Adipocyte (in vitro differentiated cells): ENCODE results near the gene XKR8.

Source experiments
- DNase-seq: peaks from one replicate; pipeline ENCODE4 v3.0.0-alpha.2; 2015; ENCODE audit warnings: low read depth
- H3K27me3 ChIP-seq: replicated peaks from 2 replicates; pipeline ENCODE4 v1.7.0; 2013; ENCODE audit warnings: mild to moderate bottlenecking, low read length, moderate library complexity; ENCODE audit not compliant: control insufficient read depth, insufficient read depth
- H3K36me3 ChIP-seq: 2 replicates; pipeline ENCODE4 v1.7.0; 2013; ENCODE audit warnings: low read length, mild to moderate bottlenecking, moderate library complexity; ENCODE audit not compliant: control insufficient read depth, insufficient read depth, severe bottlenecking
- H3K4me1 ChIP-seq: 2 replicates; pipeline ENCODE4 v1.7.0; 2013; ENCODE audit warnings: mild to moderate bottlenecking, low read length, moderate library complexity; ENCODE audit not compliant: control insufficient read depth, insufficient read depth
- H3K4me3 ChIP-seq: 2 replicates; pipeline ENCODE4 v1.7.0; 2013; ENCODE audit warnings: mild to moderate bottlenecking, low read length, moderate library complexity
- H3K9ac ChIP-seq: 2 replicates; pipeline ENCODE4 v1.7.0; 2013; ENCODE audit warnings: mild to moderate bottlenecking, low read length, moderate library complexity
- H3K9me3 ChIP-seq: 2 replicates; pipeline ENCODE4 v1.7.0; 2013; ENCODE audit warnings: mild to moderate bottlenecking, low read length, moderate library complexity; ENCODE audit not compliant: control insufficient read depth

XKR8 gene

DNA sequence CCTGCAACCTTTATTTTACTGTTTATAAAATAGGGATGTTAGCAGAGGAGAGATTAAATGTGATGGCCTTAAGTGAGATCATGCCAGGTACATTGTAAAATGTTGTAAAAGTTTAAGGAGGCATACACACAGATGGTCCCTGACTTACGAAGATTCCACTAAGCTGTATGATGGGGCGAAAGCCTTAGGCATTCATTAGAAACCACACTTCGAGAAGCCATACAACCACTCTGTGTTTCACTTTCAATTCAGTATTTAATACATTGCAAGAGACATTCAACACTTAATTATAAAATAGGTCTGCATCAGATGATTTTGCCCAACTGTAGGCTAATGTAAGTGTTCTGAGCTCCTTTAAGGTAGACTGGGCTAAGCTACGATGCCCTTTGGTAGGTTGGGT lies 21.3 kb upstream of the XKR8 start:
- Histone ChIP-seq H3K4me1 (peaks cover 3% of the 10 kb centered on the region), H3K9ac (no peak overlapping the region), H3K36me3 (no peaks in the 10 kb centered on the region), H3K4me3 (no peak overlapping the region), H3K27me3 (peaks cover 16% of the 10 kb centered on the region), H3K9me3 (no peaks in the 10 kb centered on the region)
- DNase-seq = no peak

DNA sequence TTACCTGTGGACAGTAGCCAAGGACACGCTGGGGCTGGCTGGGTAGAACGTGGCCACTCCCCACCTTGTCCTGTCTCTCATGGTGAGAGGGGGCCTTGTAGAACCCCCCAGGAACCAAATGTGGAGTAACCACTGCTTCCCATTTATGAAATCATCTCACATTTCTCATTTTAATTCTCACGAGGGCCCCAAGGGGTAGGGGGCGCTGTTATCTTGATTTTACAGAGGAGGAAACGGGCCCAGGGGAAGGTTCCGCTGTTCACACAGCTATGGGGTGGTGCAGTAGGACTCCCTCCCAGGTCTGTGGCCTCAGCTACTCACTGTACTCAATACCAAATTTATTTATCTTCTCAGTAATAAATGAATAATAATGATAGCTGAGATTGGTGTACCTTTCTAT lies 19.5 kb upstream of the XKR8 start:
- Histone ChIP-seq H3K4me1 (no peaks in the 10 kb centered on the region), H3K9me3 (no peaks in the 10 kb centered on the region), H3K27me3 (peaks cover 7% of the 10 kb centered on the region), H3K9ac (no peak overlapping the region), H3K36me3 (no peaks in the 10 kb centered on the region), H3K4me3 (no peak overlapping the region)
- peak; percentile 21 for DNase-seq

DNA sequence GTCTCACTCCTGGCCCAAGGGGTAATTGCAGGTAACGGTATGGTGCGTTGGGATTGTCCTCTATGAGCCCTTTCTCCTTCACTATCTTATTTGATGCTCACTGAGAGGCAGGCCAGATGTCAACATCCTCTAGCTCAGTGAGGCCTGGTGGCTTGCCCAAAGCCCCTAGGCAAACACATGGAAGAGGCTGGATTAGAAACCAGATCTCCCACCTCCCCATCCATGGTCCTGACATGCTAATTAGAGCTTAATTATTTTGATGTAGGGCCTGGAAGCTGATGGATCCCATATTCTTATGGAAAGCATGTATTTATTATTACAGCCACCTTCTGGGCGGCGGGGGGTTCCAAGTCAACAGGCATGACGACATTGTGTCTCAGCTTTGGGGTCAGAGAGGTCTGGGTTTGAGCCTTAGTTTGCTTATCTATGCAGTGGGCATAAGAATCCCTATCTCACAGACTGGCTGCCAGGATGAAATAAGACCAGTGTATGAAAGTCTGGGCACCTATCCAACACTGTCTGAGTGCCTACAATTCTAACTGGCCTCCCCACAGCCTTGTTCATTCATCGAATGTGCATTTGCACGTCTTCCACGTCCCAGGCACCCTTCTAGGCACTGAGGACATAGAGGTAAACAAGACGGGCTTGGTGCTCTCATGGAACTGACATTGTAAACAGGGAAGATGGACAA lies 18.8 kb upstream of the XKR8 start:
- no peaks in the 10 kb centered on the region for H3K9me3 ChIP-seq
- H3K27me3 ChIP-seq = peaks cover under 1% of the 10 kb centered on the region
- DNase-seq = no peak
- H3K36me3 ChIP-seq = no peaks in the 10 kb centered on the region
- no peaks in the 10 kb centered on the region for H3K4me1 ChIP-seq
- no peak overlapping the region for H3K4me3 ChIP-seq
- no peak overlapping the region for H3K9ac ChIP-seq

- Histone ChIP-seq H3K4me1 (no peaks in the 10 kb centered on the region), H3K9ac (no peak overlapping the region), H3K36me3 (no peaks in the 10 kb centered on the region), H3K9me3 (no peaks in the 10 kb centered on the region), H3K4me3 (no peak overlapping the region), H3K27me3 (no peaks in the 10 kb centered on the region)
- DNase-seq = no peak
Measured at GRCh38 chr1:27941671-27942540, 17.9 kb upstream of the XKR8 start.

DNA sequence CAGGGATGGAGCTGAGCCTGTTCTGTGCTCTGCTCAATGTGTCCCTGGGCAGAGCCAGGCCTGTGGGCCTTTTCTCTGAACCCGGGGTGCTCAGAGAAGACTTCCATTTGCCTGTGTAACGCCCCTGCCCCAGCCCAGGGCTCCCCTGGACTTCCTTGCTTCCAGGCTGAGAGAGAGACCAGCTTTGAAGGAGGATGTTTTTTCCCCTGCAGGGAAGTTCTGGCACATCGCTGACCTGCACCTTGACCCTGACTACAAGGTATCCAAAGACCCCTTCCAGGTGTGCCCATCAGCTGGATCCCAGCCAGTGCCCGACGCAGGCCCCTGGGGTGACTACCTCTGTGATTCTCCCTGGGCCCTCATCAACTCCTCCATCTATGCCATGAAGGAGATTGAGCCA lies 14.8 kb upstream of the XKR8 start:
- Histone ChIP-seq H3K4me3 (no peak overlapping the region), H3K36me3 (no peaks in the 10 kb centered on the region), H3K27me3 (no peaks in the 10 kb centered on the region), H3K9me3 (no peaks in the 10 kb centered on the region), H3K4me1 (no peaks in the 10 kb centered on the region), H3K9ac (no peak overlapping the region)
- no peak for DNase-seq

DNA sequence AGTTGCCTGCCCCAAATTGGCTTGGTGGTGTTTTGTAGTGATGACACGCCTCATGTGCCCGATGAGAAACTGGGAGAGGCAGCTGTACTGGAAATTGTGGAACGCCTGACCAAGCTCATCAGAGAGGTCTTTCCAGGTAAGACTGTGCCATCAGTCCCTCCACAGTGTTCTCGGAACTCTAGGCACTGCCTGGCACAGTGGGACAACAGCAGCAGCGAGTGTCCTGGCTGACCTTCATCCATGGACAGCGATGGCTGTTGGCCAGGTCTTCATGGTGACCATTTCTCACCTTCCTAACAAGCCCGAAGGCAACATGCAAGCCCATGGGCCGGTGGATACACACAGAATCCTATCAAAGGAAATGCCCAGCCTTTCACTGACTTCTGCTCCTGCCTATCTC lies 10.7 kb upstream of the XKR8 start:
- no peaks in the 10 kb centered on the region for H3K9me3 ChIP-seq
- H3K4me1 ChIP-seq = peaks cover 5% of the 10 kb centered on the region
- H3K4me3 ChIP-seq = no peak overlapping the region
- no peaks in the 10 kb centered on the region for H3K36me3 ChIP-seq
- no peak overlapping the region for H3K9ac ChIP-seq
- no peaks in the 10 kb centered on the region for H3K27me3 ChIP-seq
- DNase-seq = no peak

DNA sequence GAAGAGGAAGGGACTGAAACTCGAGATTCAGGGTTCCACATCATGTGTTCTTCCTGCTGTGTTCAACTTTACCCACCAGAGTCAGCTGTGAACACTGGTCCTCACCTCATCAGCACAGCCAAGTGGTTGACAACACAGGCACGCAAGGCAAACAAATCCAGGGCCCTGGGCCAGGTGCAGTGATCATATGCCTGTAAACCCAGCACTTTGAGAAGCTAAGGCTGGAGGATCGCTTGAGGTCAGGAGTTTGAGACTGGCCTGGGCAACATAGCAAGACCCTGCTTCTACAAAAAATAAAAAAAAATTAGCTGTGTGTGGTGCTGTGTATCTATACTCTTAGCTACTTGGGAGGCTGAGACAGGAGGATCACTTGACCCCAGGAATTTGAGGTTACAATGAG lies 8.4 kb upstream of the XKR8 start:
- no peaks in the 10 kb centered on the region for H3K36me3 ChIP-seq
- H3K9me3 ChIP-seq = no peaks in the 10 kb centered on the region
- H3K4me3 ChIP-seq = no peak overlapping the region
- no peak overlapping the region for H3K9ac ChIP-seq
- peaks cover 10% of the 10 kb centered on the region for H3K27me3 ChIP-seq
- no peak for DNase-seq
- peaks cover 5% of the 10 kb centered on the region for H3K4me1 ChIP-seq

- H3K9me3 ChIP-seq = no peaks in the 10 kb centered on the region
- H3K36me3 ChIP-seq = no peaks in the 10 kb centered on the region
- H3K27me3 ChIP-seq = peaks cover 10% of the 10 kb centered on the region
- H3K4me1 ChIP-seq = peaks cover 5% of the 10 kb centered on the region
- no peak overlapping the region for H3K4me3 ChIP-seq
- no peak for DNase-seq
- no peak overlapping the region for H3K9ac ChIP-seq
Measured at GRCh38 chr1:27952147-27952546, 7.6 kb upstream of the XKR8 start.

DNA sequence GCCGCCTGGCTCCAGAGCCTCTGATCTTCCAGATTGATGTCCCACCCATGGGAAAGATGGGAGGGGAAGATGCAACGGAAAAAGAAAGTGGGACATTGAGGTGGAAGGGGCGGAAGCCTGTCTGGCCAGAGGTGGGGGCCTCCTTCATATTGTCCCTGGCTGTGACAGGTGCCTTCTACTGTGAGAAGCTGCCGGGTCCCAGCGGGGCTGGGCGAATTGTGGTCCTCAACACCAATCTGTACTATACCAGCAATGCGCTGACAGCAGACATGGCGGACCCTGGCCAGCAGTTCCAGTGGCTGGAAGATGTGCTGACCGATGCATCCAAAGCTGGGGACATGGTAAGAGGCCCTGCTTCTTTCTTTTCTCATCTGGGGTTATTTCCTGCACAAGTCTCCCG lies 5.6 kb upstream of the XKR8 start:
- H3K9me3 ChIP-seq = no peaks in the 10 kb centered on the region
- no peak for DNase-seq
- H3K4me3 ChIP-seq = no peak overlapping the region
- no peaks in the 10 kb centered on the region for H3K36me3 ChIP-seq
- H3K27me3 ChIP-seq = peaks cover 10% of the 10 kb centered on the region
- no peak overlapping the region for H3K9ac ChIP-seq
- peaks cover 5% of the 10 kb centered on the region for H3K4me1 ChIP-seq

- H3K27me3 ChIP-seq = peaks cover 10% of the 10 kb centered on the region
- H3K4me3 ChIP-seq = no peak overlapping the region
- no peaks in the 10 kb centered on the region for H3K9me3 ChIP-seq
- no peak overlapping the region for H3K9ac ChIP-seq
- no peaks in the 10 kb centered on the region for H3K36me3 ChIP-seq
- no peak for DNase-seq
- peaks cover 5% of the 10 kb centered on the region for H3K4me1 ChIP-seq
Measured at GRCh38 chr1:27955076-27955475, 4.7 kb upstream of the XKR8 start.

DNA sequence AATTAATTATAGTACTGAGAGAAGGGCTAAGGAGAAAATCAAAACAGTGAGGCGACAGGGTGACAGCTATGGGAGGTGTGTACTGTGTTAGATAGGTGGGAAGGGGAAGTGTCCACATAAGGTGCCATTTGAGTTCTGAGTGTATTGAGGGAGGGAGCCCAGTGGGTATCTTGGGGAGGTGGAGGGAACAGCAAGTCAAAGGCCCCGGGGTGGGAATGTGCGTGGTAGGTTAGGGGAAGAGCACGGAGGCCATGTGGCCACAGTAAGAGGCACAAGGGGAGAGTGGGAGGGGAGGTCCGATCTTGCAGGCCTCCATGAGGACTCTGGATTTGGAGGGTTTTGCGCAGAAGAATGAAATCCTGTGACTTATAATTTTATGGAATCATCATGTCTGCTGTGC lies 3.0 kb upstream of the XKR8 start:
- no peaks in the 10 kb centered on the region for H3K36me3 ChIP-seq
- no peak for DNase-seq
- H3K4me1 ChIP-seq = peaks cover 19% of the 10 kb centered on the region
- no peaks in the 10 kb centered on the region for H3K9me3 ChIP-seq
- peaks cover 10% of the 10 kb centered on the region for H3K27me3 ChIP-seq
- no peak overlapping the region for H3K9ac ChIP-seq
- H3K4me3 ChIP-seq = no peak overlapping the region
